Liver (tissue), 9 donors: ENCODE measurements around the gene ZNF740. TPM values are rescaled to one million over a fixed set of nuclear protein-coding genes. Genes with fewer than 3 reads are reported as not detected.

Experiments
- DNase-seq: peaks from one replicate; pipeline ENCODE4 v3.0.0-alpha.2; 2017; ENCODE audit warnings: low spot score
- H3K27ac ChIP-seq, 2 donors: one replicate each; pipeline ENCODE4 v1.7.0; 2013; ENCODE audit warnings: inconsistent platforms in 2 of 2, low read length in 2 of 2, control low read depth in 1 of 2, low read depth in 1 of 2, mild to moderate bottlenecking in 1 of 2
- H3K27me3 ChIP-seq, 4 donors: one replicate each; pipeline versions ENCODE4 v1.6.1 to v1.7.0; 2013; ENCODE audit warnings: low read length in 3 of 4, inconsistent platforms in 1 of 4, mild to moderate bottlenecking in 1 of 4, moderate library complexity in 1 of 4; ENCODE audit not compliant: control insufficient read depth in 4 of 4, insufficient read depth in 4 of 4
- H3K36me3 ChIP-seq, 4 donors: one replicate each; pipeline versions ENCODE4 v1.6.1 to v1.7.0; 2013; ENCODE audit warnings: low read length in 3 of 4, mild to moderate bottlenecking in 3 of 4, low read depth in 1 of 4, moderate library complexity in 1 of 4; ENCODE audit not compliant: control insufficient read depth in 4 of 4, insufficient read depth in 3 of 4
- H3K4me1 ChIP-seq, 4 donors: one replicate each; pipeline versions ENCODE4 v1.6.1 to v1.7.0; 2013; ENCODE audit warnings: low read length in 3 of 4, mild to moderate bottlenecking in 3 of 4, moderate library complexity in 1 of 4; ENCODE audit not compliant: control insufficient read depth in 4 of 4, insufficient read depth in 4 of 4
- H3K4me3 ChIP-seq, 3 donors: one replicate each; pipeline versions ENCODE4 v1.6.1 to v1.7.0; 2013; ENCODE audit warnings: low read length in 3 of 3, control low read depth in 1 of 3, low read depth in 1 of 3, mild to moderate bottlenecking in 1 of 3
- H3K9ac ChIP-seq, 2 donors: one replicate each; pipeline ENCODE4 v1.7.0; 2013; ENCODE audit warnings: low read length in 2 of 2, mild to moderate bottlenecking in 2 of 2, moderate library complexity in 2 of 2, control low read depth in 1 of 2, low read depth in 1 of 2
- H3K9me3 ChIP-seq, 4 donors: one replicate each; pipeline versions ENCODE4 v1.6.1 to v1.7.0; 2013; ENCODE audit warnings: low read length in 3 of 4; ENCODE audit not compliant: control insufficient read depth in 4 of 4
- EGR1 ChIP-seq, 2 donors: IDR thresholded peaks; 2 replicates each; pipeline ENCODE4 v1.6.1; 2016 to 2018; ENCODE audit warnings: antibody characterized with exemption in 2 of 2, low read depth in 2 of 2
- FOXA1 ChIP-seq: IDR thresholded peaks from 2 replicates; pipeline ENCODE4 v1.6.1; 2016; ENCODE audit warnings: antibody characterized with exemption
- FOXA2 ChIP-seq: IDR thresholded peaks from 2 replicates; pipeline ENCODE4 v1.6.1; 2016; ENCODE audit warnings: antibody characterized with exemption
- GABPA ChIP-seq, 2 donors: IDR thresholded peaks in 1 of 2; conservative IDR thresholded peaks in 1 of 2; 2 replicates each; pipeline ENCODE4 v1.6.1; 2016; ENCODE audit warnings: antibody characterized with exemption in 2 of 2, mild to moderate bottlenecking in 1 of 2, moderate library complexity in 1 of 2
- HNF4A ChIP-seq, 2 donors: conservative IDR thresholded peaks; 2 replicates each; pipeline ENCODE4 v1.6.1; 2016; ENCODE audit warnings: antibody characterized with exemption in 2 of 2, mild to moderate bottlenecking in 2 of 2
- HNF4G ChIP-seq: IDR thresholded peaks from 2 replicates; pipeline ENCODE4 v1.6.1; 2016; ENCODE audit warnings: antibody characterized with exemption
- JUND ChIP-seq, 2 donors: IDR thresholded peaks; 2 replicates each; pipeline ENCODE4 v1.6.1; 2016; ENCODE audit warnings: antibody characterized with exemption in 2 of 2
- NR2F2 ChIP-seq: IDR thresholded peaks from 2 replicates; pipeline ENCODE4 v1.6.1; 2016; ENCODE audit warnings: antibody characterized with exemption
- RAD21 ChIP-seq, 2 donors: IDR thresholded peaks; 2 replicates each; pipeline ENCODE4 v1.6.1; 2016; ENCODE audit warnings: antibody characterized with exemption in 2 of 2, mild to moderate bottlenecking in 2 of 2
- RXRA ChIP-seq, 2 donors: IDR thresholded peaks; 2 replicates each; pipeline ENCODE4 v1.6.1; 2017 to 2018; ENCODE audit warnings: antibody characterized with exemption in 2 of 2, mild to moderate bottlenecking in 1 of 2
- SP1 ChIP-seq: IDR thresholded peaks from 2 replicates; pipeline ENCODE4 v1.6.1; 2018; ENCODE audit warnings: antibody characterized with exemption, mild to moderate bottlenecking
- TAF1 ChIP-seq: conservative IDR thresholded peaks from 2 replicates; pipeline ENCODE4 v1.6.1; 2016; ENCODE audit warnings: antibody characterized with exemption, mild to moderate bottlenecking
- YY1 ChIP-seq: IDR thresholded peaks from 2 replicates; pipeline ENCODE4 v1.6.1; 2016; ENCODE audit warnings: antibody characterized with exemption, mild to moderate bottlenecking
- WGBS: extraction: QIAGEN DNeasy Blood & Tissue Kit; methylation state at CpG from one replicate; pipeline ENCODE4 v1.1.7; 2013; 5-methylcytosine and 5-hydroxymethylcytosine counted together
- polyA plus RNA-seq, 2 donors: library from polyadenylated mRNA; stranded (reverse) in 1 of 2; unstranded in 1 of 2; fragments of 200-250 nt in 1 of 2; fragments of >200 nt in 1 of 2; fragmentation: Nextera tagmentation in 1 of 2; extraction: Ambion mirVana in 1 of 2; gene quantifications; one replicate each; pipeline versions ENCODE4 v1.2.1 to v1.2.3, GENCODE V29; 2013 to 2015
- total RNA-seq, 2 donors: library from RNA; depleted of rRNA; stranded (reverse); fragments of >200 nt; gene quantifications; one replicate each; pipeline ENCODE4 v1.2.3, GENCODE V29; 2014
- TF ChIP-seq, protein P1 (sequence below): IDR thresholded peaks from 2 replicates; pipeline ENCODE4 v1.6.1; 2016; ENCODE audit warnings: antibody characterized with exemption, mild to moderate bottlenecking
- TF ChIP-seq, protein P2 (sequence below): IDR thresholded peaks from 2 replicates; pipeline ENCODE4 v1.6.1; 2016; ENCODE audit warnings: antibody characterized with exemption
- TF ChIP-seq, protein P3 (sequence below): fragments of 150-350 bp; IDR thresholded peaks from 2 replicates; pipeline ENCODE4 v1.5.1; 2017; ENCODE audit warnings: improper control_type of control experiment, low read depth, low read length; ENCODE audit not compliant: missing input control
- TF ChIP-seq, protein P4 (sequence below): IDR thresholded peaks from 2 replicates; pipeline ENCODE4 v1.6.1; 2016; ENCODE audit warnings: antibody characterized with exemption
- TF ChIP-seq, protein P5 (sequence below): IDR thresholded peaks from 2 replicates; pipeline ENCODE4 v1.6.1; 2016; ENCODE audit warnings: antibody characterized with exemption
- donor health status: healthy.
- donor health status: healthy.
- donor health status: healthy.
- donor health status: healthy.
- donor health status: healthy.

The ZNF740 gene
- total and polyA plus RNA-seq, 4 donors = 1.4 to 14.4 (median 6.3) TPM

DNA sequence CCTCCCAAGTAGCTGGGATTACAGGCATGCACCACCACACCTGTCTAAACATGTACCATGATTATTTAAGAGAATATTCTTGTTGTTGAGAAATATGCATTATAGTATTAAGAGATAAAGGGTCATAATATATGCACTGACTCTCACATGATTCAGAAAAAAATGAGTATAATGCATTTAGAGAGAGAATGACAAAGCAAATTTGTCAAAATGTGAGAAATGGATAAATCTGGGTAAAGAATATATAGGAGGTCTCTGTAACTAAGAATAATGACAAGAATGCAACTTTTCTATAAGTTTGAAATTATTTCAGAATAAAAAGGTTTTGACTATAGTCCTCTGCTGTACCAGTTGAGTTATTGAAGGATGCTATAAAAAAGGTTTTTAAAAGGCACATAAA is 28.1 kb upstream of the ZNF740 start:
- TF ChIP-seq HNF4A (conservative IDR thresholded peaks at IDR 0.05) = no peak
- TF ChIP-seq EGR1 (IDR thresholded peaks at IDR 0.05; ENCODE audit: low read depth in 2 of 2) = no peak
- no peak for TF ChIP-seq SP1
- no peak for TF ChIP-seq NR2F2
- TF ChIP-seq, protein P1, sequence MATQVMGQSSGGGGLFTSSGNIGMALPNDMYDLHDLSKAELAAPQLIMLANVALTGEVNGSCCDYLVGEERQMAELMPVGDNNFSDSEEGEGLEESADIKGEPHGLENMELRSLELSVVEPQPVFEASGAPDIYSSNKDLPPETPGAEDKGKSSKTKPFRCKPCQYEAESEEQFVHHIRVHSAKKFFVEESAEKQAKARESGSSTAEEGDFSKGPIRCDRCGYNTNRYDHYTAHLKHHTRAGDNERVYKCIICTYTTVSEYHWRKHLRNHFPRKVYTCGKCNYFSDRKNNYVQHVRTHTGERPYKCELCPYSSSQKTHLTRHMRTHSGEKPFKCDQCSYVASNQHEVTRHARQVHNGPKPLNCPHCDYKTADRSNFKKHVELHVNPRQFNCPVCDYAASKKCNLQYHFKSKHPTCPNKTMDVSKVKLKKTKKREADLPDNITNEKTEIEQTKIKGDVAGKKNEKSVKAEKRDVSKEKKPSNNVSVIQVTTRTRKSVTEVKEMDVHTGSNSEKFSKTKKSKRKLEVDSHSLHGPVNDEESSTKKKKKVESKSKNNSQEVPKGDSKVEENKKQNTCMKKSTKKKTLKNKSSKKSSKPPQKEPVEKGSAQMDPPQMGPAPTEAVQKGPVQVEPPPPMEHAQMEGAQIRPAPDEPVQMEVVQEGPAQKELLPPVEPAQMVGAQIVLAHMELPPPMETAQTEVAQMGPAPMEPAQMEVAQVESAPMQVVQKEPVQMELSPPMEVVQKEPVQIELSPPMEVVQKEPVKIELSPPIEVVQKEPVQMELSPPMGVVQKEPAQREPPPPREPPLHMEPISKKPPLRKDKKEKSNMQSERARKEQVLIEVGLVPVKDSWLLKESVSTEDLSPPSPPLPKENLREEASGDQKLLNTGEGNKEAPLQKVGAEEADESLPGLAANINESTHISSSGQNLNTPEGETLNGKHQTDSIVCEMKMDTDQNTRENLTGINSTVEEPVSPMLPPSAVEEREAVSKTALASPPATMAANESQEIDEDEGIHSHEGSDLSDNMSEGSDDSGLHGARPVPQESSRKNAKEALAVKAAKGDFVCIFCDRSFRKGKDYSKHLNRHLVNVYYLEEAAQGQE = no peak
- TF ChIP-seq, protein P2, sequence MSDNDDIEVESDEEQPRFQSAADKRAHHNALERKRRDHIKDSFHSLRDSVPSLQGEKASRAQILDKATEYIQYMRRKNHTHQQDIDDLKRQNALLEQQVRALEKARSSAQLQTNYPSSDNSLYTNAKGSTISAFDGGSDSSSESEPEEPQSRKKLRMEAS = no peak
- no peak for TF ChIP-seq RXRA (IDR thresholded peaks at IDR 0.05)
- TF ChIP-seq, protein P3, sequence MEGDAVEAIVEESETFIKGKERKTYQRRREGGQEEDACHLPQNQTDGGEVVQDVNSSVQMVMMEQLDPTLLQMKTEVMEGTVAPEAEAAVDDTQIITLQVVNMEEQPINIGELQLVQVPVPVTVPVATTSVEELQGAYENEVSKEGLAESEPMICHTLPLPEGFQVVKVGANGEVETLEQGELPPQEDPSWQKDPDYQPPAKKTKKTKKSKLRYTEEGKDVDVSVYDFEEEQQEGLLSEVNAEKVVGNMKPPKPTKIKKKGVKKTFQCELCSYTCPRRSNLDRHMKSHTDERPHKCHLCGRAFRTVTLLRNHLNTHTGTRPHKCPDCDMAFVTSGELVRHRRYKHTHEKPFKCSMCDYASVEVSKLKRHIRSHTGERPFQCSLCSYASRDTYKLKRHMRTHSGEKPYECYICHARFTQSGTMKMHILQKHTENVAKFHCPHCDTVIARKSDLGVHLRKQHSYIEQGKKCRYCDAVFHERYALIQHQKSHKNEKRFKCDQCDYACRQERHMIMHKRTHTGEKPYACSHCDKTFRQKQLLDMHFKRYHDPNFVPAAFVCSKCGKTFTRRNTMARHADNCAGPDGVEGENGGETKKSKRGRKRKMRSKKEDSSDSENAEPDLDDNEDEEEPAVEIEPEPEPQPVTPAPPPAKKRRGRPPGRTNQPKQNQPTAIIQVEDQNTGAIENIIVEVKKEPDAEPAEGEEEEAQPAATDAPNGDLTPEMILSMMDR = no peak
- TF ChIP-seq TAF1 = no peak
- TF ChIP-seq FOXA1 = no peak
- H3K27ac ChIP-seq = no peak overlapping the region
- peaks cover 0 to 3% (median 2%) of the 10 kb centered on the region in 4 donors for H3K4me1 ChIP-seq
- no peaks in the 10 kb centered on the region for H3K27me3 ChIP-seq
- no peaks in the 10 kb centered on the region for H3K36me3 ChIP-seq
- H3K9me3 ChIP-seq = no peaks in the 10 kb centered on the region
- H3K4me3 ChIP-seq = no peak overlapping the region
- DNase-seq = no peak
- H3K9ac ChIP-seq = no peak overlapping the region

DNA sequence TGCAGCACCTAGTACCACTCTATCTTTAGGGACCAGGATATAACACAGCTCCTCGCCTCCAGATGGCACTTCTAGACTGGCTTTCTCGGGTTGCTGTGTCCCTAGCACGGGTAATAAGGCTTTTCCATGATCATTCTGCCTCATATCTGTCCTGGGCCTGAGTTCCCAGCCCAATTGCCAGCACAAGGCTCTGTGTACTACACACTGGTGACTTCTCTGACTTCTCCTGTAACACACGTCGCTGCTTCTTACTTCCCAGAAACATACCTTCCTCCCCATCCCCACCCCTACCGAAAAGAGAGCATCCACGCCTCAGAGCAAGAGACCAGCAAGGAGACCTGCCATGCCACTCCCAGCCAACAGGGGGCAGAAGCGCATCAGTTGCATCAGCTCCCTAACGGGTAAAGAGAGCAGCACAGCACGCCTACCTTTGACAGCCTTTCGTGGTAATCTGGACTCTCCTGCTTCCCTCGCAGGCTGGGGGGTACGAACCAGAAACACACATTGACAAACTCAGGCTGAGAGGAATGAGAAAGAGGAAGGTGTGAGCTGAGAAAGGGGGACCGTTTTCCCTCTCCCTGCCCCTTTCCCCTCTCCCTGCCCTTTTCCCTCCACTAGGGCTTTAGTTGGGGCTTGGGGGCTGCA is 21.2 kb upstream of the ZNF740 start:
- TF ChIP-seq, protein P2 = no peak
- TF ChIP-seq RAD21 (IDR thresholded peaks at IDR 0.05) = peak; percentile 95 to 97
- TF ChIP-seq, protein P4, sequence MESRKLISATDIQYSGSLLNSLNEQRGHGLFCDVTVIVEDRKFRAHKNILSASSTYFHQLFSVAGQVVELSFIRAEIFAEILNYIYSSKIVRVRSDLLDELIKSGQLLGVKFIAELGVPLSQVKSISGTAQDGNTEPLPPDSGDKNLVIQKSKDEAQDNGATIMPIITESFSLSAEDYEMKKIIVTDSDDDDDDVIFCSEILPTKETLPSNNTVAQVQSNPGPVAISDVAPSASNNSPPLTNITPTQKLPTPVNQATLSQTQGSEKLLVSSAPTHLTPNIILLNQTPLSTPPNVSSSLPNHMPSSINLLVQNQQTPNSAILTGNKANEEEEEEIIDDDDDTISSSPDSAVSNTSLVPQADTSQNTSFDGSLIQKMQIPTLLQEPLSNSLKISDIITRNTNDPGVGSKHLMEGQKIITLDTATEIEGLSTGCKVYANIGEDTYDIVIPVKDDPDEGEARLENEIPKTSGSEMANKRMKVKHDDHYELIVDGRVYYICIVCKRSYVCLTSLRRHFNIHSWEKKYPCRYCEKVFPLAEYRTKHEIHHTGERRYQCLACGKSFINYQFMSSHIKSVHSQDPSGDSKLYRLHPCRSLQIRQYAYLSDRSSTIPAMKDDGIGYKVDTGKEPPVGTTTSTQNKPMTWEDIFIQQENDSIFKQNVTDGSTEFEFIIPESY = no peak
- TF ChIP-seq GABPA (IDR thresholded peaks at IDR 0.05 in 1 of 2, conservative IDR thresholded peaks at IDR 0.05 in 1 of 2) = no peak
- TF ChIP-seq HNF4G = no peak
- no peak for TF ChIP-seq JUND (IDR thresholded peaks at IDR 0.05)
- TF ChIP-seq, protein P5, sequence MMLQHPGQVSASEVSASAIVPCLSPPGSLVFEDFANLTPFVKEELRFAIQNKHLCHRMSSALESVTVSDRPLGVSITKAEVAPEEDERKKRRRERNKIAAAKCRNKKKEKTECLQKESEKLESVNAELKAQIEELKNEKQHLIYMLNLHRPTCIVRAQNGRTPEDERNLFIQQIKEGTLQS = peak; percentile 88
- TF ChIP-seq RXRA (IDR thresholded peaks at IDR 0.05) = peak; percentile 37 to 45
- no peak for TF ChIP-seq YY1
- peak; percentile 44 to 49 for TF ChIP-seq HNF4A (conservative IDR thresholded peaks at IDR 0.05)
- TF ChIP-seq FOXA2 = no peak
- no peak for TF ChIP-seq TAF1
- TF ChIP-seq NR2F2 = no peak
- TF ChIP-seq, protein P3 = peak; percentile 99
- no peak for TF ChIP-seq EGR1 (IDR thresholded peaks at IDR 0.05; ENCODE audit: low read depth in 2 of 2)
- TF ChIP-seq FOXA1 = no peak
- TF ChIP-seq SP1 = peak; percentile 29
- WGBS = 8% methylated on average over 14 of the region's 14 CpGs
- H3K9ac ChIP-seq = no peak overlapping the region

More for the DNA sequence above, 21.2 kb upstream of the ZNF740 start:
- Histone ChIP-seq H3K27me3 (no peaks in the 10 kb centered on the region), H3K27ac (peak overlapping the region in 1 of 2 donors; percentile 17), H3K36me3 (peaks cover 0 to 2% (median 0%) of the 10 kb centered on the region in 4 donors), H3K4me1 (peaks cover 12 to 53% (median 52%) of the 10 kb centered on the region in 4 donors), H3K9me3 (no peaks in the 10 kb centered on the region), H3K4me3 (no peak overlapping the region)
- peak; percentile 88 for DNase-seq
